Measurements from ENCODE around the gene IL15RA. TPM values are rescaled to one million over a fixed set of nuclear protein-coding genes. Genes with fewer than 3 reads are reported as not detected.

The IL15RA gene
- total RNA-seq, 4 donors from 2014 or later, result 17.7 to 21.9 (median 20.6) TPM

- H3K4me1 ChIP-seq, result no peaks in the 10 kb centered on the region
- TF ChIP-seq POLR2AphosphoS5 (IDR thresholded peaks at IDR 0.05), result no peak
- no peak for TF ChIP-seq CTCF (IDR thresholded peaks at IDR 0.05)
- TF ChIP-seq EP300 (IDR thresholded peaks at IDR 0.05), result no peak
- TF ChIP-seq POLR2A (IDR thresholded peaks at IDR 0.05), result no peak
- H3K9me3 ChIP-seq, result no peaks in the 10 kb centered on the region
- H3K36me3 ChIP-seq, result peaks cover 0 to 100% of the 10 kb centered on the region in 2 donors
- no peak for ATAC-seq
- H3K4me3 ChIP-seq, result no peak overlapping the region
- H3K27me3 ChIP-seq, result no peaks in the 10 kb centered on the region
- WGBS, 2 donors (ENCODE audit: low coverage in 1 of 2), result 92 to 97% methylated on average over 8 to 12 of the region's 14 CpGs
- no peak overlapping the region for H3K27ac ChIP-seq
Observed at GRCh38 chr10:5933909-5934546, 43.3 kb downstream of the IL15RA start.

- peak; percentile 85 for ATAC-seq
- peak overlapping the region in 1 of 4 donors; percentile 32 for H3K27ac ChIP-seq
- TF ChIP-seq POLR2AphosphoS5 (IDR thresholded peaks at IDR 0.05) (peak; percentile 73), POLR2A (IDR thresholded peaks at IDR 0.05) (no peak)
Observed at GRCh38 chr10:5932345-5932744, 45.0 kb downstream of the IL15RA start.

GRCh38 chr10:5930272-5930671 lies 47.1 kb downstream of the IL15RA start:
- H3K9me3 ChIP-seq, result no peaks in the 10 kb centered on the region
- H3K27me3 ChIP-seq, result no peaks in the 10 kb centered on the region
- H3K4me1 ChIP-seq, result no peaks in the 10 kb centered on the region
- TF ChIP-seq POLR2A (IDR thresholded peaks at IDR 0.05) (no peak), POLR2AphosphoS5 (IDR thresholded peaks at IDR 0.05) (no peak), CTCF (IDR thresholded peaks at IDR 0.05) (no peak), EP300 (IDR thresholded peaks at IDR 0.05) (no peak)
- no peak overlapping the region for H3K27ac ChIP-seq
- peaks cover 3 to 99% of the 10 kb centered on the region in 2 donors for H3K36me3 ChIP-seq
- ATAC-seq, result no peak
- WGBS, 2 donors (ENCODE audit: low coverage in 1 of 2), result 72 to 90% methylated on average over 5 to 9 of the region's 11 CpGs
- H3K4me3 ChIP-seq, result no peak overlapping the region

More at GRCh38 chr10:5932345-5932744, 45.0 kb downstream of the IL15RA start:
- peaks cover 0 to 99% of the 10 kb centered on the region in 2 donors for H3K36me3 ChIP-seq
- no peaks in the 10 kb centered on the region for H3K27me3 ChIP-seq
- H3K4me3 ChIP-seq, result no peak overlapping the region
- WGBS, 2 donors (ENCODE audit: low coverage in 1 of 2), result 79 to 87% methylated on average over 5 of the region's 5 CpGs
- H3K9me3 ChIP-seq, result no peaks in the 10 kb centered on the region
- H3K4me1 ChIP-seq, result no peaks in the 10 kb centered on the region

- 52 to 56% methylated on average over 4 to 8 of the region's 8 CpGs for WGBS, 2 donors (ENCODE audit: low coverage in 1 of 2)
- no peaks in the 10 kb centered on the region for H3K27me3 ChIP-seq
- no peaks in the 10 kb centered on the region for H3K4me1 ChIP-seq
- no peak for ATAC-seq
- H3K27ac ChIP-seq, result no peak overlapping the region
- H3K9me3 ChIP-seq, result no peaks in the 10 kb centered on the region
- TF ChIP-seq EP300 (IDR thresholded peaks at IDR 0.05) (no peak), POLR2AphosphoS5 (IDR thresholded peaks at IDR 0.05) (no peak), CTCF (IDR thresholded peaks at IDR 0.05) (no peak), POLR2A (IDR thresholded peaks at IDR 0.05) (no peak)
- H3K36me3 ChIP-seq, result peaks cover 4 to 99% of the 10 kb centered on the region in 2 donors
- no peak overlapping the region for H3K4me3 ChIP-seq
Observed at GRCh38 chr10:5929442-5929841, 47.9 kb downstream of the IL15RA start.

GRCh38 chr10:5927306-5927705 lies 50.0 kb downstream of the IL15RA start:
- Histone ChIP-seq H3K4me3 (no peak overlapping the region), H3K4me1 (no peaks in the 10 kb centered on the region), H3K36me3 (peaks cover 4 to 99% of the 10 kb centered on the region in 2 donors), H3K9me3 (no peaks in the 10 kb centered on the region), H3K27ac (no peak overlapping the region), H3K27me3 (no peaks in the 10 kb centered on the region)
- WGBS, 2 donors (ENCODE audit: low coverage in 1 of 2), result 57 to 59% methylated on average over 2 to 8 of the region's 8 CpGs
- TF ChIP-seq EP300 (IDR thresholded peaks at IDR 0.05) (no peak), CTCF (IDR thresholded peaks at IDR 0.05) (no peak), POLR2A (IDR thresholded peaks at IDR 0.05) (no peak), POLR2AphosphoS5 (IDR thresholded peaks at IDR 0.05) (no peak)
- ATAC-seq, result no peak

All from gastroesophageal sphincter (tissue), 4 donors.